Omental fat pad (tissue), 4 donors: ENCODE results near the gene AOPEP. TPM values are rescaled to one million over a fixed set of nuclear protein-coding genes. Genes with fewer than 3 reads are reported as not detected.

ENCODE experiments used
- ATAC-seq: fragments of 150-250 bp; one replicate; pipeline ENCODE4 v1.9.1; 2016; ENCODE audit warnings: mild to moderate bottlenecking, moderate library complexity; ENCODE audit not compliant: low FRiP score
- DNase-seq: peaks from one replicate; pipeline ENCODE4 v3.0.0-alpha.2; 2019; ENCODE audit warnings: low spot score
- CTCF ChIP-seq, 3 donors: fragments of 450-650 bp; IDR thresholded peaks; one replicate each; pipeline ENCODE4 v1.5.1; 2016 to 2017; ENCODE audit warnings: antibody characterized with exemption in 3 of 3, mild to moderate bottlenecking in 3 of 3, moderate library complexity in 2 of 3
- total RNA-seq, 4 donors: library from RNA; depleted of rRNA; stranded (reverse); fragments of >200 nt; gene quantifications; one replicate each; pipeline ENCODE4 v1.1.0, GENCODE V29; 2016

The AOPEP gene
- total RNA-seq, 4 donors from 2014 or later, result 45.9 to 102 (median 55.1) TPM

- TF ChIP-seq CTCF (IDR thresholded peaks at IDR 0.05), result no peak
- DNase-seq (no peak), ATAC-seq (peak; percentile 90)
Measured at GRCh38 chr9:94900222-94901018, 173.9 kb downstream of the AOPEP start.

GRCh38 chr9:94901019-94901363 lies 174.5 kb downstream of the AOPEP start:
- ATAC-seq, result peak; percentile 43

GRCh38 chr9:94903961-94904421 lies 177.5 kb downstream of the AOPEP start:
- ATAC-seq (no peak), DNase-seq (no peak)
- TF ChIP-seq CTCF (IDR thresholded peaks at IDR 0.05), result no peak

More at GRCh38 chr9:94901019-94901363, 174.5 kb downstream of the AOPEP start:
- TF ChIP-seq CTCF (IDR thresholded peaks at IDR 0.05), result no peak
- no peak for DNase-seq

GRCh38 chr9:94904806-94905205 lies 178.3 kb downstream of the AOPEP start:
- no peak for DNase-seq
- ATAC-seq, result no peak
- no peak for TF ChIP-seq CTCF (IDR thresholded peaks at IDR 0.05)

GRCh38 chr9:94905606-94906005 lies 179.1 kb downstream of the AOPEP start:
- ATAC-seq, result no peak
- TF ChIP-seq CTCF (IDR thresholded peaks at IDR 0.05), result no peak
- DNase-seq, result no peak

DNA sequence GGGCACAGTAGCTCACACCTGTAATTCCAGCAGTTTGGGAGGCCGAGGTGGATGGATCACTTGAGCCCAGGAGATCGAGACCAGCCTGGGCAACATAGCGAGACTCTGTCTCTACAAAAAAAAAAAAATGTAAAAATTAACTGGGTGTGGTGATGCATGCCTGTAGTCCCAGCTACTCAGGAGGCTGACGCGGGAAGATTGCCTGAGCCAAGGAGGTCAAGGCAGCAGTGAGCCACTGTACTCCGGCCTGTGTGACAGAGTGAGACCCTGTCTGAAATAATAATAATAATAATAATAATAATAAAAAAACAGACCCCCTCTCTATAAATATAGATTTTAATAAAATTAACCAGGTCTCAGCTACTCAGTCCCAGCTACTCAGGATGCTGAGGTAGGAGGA lies 179.7 kb downstream of the AOPEP start:
- TF ChIP-seq CTCF (IDR thresholded peaks at IDR 0.05), result no peak
- ATAC-seq (no peak), DNase-seq (no peak)

- DNase-seq (no peak), ATAC-seq (no peak)
- no peak for TF ChIP-seq CTCF (IDR thresholded peaks at IDR 0.05)
Measured at GRCh38 chr9:94906713-94907112, 180.2 kb downstream of the AOPEP start.
